ENCODE data around the gene POLR3E. TPM values are rescaled to one million over a fixed set of nuclear protein-coding genes. Genes with fewer than 3 reads are reported as not detected.

Gene POLR3E, protein sequence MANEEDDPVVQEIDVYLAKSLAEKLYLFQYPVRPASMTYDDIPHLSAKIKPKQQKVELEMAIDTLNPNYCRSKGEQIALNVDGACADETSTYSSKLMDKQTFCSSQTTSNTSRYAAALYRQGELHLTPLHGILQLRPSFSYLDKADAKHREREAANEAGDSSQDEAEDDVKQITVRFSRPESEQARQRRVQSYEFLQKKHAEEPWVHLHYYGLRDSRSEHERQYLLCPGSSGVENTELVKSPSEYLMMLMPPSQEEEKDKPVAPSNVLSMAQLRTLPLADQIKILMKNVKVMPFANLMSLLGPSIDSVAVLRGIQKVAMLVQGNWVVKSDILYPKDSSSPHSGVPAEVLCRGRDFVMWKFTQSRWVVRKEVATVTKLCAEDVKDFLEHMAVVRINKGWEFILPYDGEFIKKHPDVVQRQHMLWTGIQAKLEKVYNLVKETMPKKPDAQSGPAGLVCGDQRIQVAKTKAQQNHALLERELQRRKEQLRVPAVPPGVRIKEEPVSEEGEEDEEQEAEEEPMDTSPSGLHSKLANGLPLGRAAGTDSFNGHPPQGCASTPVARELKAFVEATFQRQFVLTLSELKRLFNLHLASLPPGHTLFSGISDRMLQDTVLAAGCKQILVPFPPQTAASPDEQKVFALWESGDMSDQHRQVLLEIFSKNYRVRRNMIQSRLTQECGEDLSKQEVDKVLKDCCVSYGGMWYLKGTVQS
- total RNA-seq, result 63.1 and 64.6 TPM in 2 replicates

DNA sequence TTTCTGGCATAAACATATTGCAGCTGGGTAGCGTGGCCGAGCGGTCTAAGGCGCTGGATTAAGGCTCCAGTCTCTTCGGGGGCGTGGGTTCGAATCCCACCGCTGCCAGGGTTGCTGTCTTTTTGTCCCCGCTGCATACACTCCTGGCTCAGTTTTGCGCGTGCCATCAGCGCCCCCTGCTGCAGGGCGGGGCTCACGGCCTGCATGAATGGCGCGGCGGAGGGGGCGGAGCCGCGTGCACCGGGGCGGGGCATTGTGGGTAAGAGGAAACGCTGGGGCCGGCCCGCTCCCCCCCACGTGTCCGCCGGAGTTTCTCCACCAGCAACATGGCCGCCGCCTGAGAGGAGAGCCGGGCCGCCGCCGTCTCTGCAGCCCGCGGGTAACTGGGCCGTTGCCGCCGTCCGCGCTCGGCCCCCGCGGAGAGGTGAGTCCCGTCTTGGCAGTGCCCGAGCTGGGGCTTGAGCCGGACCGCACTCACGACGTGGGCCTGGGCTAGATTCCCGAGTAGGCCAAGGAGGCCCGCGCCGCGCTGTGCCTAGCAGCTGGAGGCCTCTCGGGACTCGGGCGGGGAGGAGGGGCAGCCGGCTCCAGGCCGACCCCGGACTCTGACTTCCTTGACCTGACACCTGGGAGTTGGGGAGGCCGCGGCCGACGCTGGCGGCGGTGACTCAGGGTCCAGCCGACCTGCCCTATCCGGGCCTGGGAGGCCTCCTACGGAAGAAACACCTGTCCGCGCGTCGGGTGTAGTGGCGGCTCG lies at the start of gene POLR3E:
Gene POLR3E (plus strand): TSS at position 296 of the 757 bp plus-strand sequence. CDS start 5,560 bp downstream, outside the sequence.

DNA sequence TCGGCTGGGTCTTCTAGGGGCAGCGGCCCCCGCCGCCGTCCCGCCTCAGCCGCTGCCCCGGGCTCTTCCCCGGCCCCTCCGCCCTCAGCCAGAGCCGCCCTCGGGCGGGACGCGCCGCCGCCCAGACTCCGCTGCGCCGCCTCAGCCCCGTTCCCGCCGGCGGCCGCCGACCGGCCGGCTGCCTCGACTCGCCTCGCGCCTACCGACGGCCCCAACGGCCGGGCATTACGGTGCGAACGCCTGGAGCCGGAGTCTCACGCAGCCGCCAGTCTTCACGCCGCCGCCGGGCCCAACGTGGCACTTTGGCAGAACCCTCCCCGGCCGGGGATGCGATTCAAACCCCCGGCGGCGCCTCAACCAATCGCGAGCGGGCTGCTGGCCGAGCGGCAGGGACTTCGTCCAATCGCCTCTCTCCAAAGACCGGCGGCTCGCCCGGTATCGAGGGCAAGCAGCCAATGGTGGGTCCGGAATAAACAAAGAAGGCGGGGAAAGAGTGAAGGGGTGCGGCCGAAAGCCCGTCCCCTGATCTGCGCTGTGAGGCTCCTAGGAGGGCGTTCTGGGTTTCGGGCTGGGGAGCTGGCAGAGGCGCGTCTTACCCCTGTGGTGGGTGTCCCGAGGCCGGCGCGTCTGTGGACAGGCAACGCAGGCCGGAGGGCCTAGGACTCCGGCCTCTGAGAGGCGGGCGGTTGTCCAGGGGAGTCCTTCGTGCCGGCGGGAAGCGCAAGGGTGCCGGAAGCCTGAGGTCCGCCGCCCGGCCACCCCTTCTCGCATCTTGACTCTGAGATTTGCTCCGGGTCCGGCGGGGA lies 77.3 kb downstream of the POLR3E start, which contains the start of gene CDR2:
Gene CDR2 (minus strand): TSS at position 309 of the 806 bp plus-strand sequence. CDS start 310 bp downstream, outside the sequence.

Other genes starting within 250 kb of the POLR3E start
- not detected in 2 replicates for gene VWA3A, start 204.9 kb upstream of the POLR3E start, total RNA-seq
- gene SDR42E2, start 134.9 kb upstream of the POLR3E start, total RNA-seq, result not detected in 2 replicates
- gene EEF2K, start 91.1 kb upstream of the POLR3E start, total RNA-seq, result 13.7 and 25.2 TPM in 2 replicates
- gene CDR2, start 77.2 kb downstream of the POLR3E start, total RNA-seq, result 11.9 and 19.5 TPM in 2 replicates
- 34.1 and 49.9 TPM in 2 replicates for gene NPIPB5, start 213.5 kb downstream of the POLR3E start, total RNA-seq